Cardiac fibroblast (primary cell): ENCODE results near the gene SLC46A1.

Source experiments
- DNase-seq, 2 donors: peaks; one replicate each; pipeline versions ENCODE4 v3.0.0 to v3.0.0-alpha.2; 2010; ENCODE audit warnings: low read depth in 2 of 2
- H3K4me3 ChIP-seq, 2 donors: replicated peaks in 1 of 2; 1 replicate in 1 of 2; 2 replicates in 1 of 2; pipeline ENCODE4 v1.5.1; 2011; ENCODE audit warnings: low read depth in 2 of 2, low read length in 2 of 2, mild to moderate bottlenecking in 2 of 2, moderate library complexity in 1 of 2
- CTCF ChIP-seq: IDR thresholded peaks from one replicate; pipeline ENCODE4 v1.5.1; 2011; ENCODE audit warnings: low read depth, mild to moderate bottlenecking, low read length, inconsistent platforms

SLC46A1 gene

GRCh38 chr17:28371245-28372202 is 34.5 kb downstream of the SLC46A1 start, which contains the start of gene SARM1:
TSS of gene SARM1 (plus strand) at chr17:28371694. CDS start at chr17:28372033, 339 bp downstream.
- DNase-seq, result peak; percentile 74 to 90
- peak within 1 kb of the TSS; percentile 60 to 63 for H3K4me3 ChIP-seq
- TF ChIP-seq CTCF, result no peak

GRCh38 chr17:28370744-28371103 is 35.3 kb downstream of the SLC46A1 start:
- no peak for DNase-seq
- H3K4me3 ChIP-seq, result peak overlapping the region in 1 of 2 donors; percentile 34

DNA sequence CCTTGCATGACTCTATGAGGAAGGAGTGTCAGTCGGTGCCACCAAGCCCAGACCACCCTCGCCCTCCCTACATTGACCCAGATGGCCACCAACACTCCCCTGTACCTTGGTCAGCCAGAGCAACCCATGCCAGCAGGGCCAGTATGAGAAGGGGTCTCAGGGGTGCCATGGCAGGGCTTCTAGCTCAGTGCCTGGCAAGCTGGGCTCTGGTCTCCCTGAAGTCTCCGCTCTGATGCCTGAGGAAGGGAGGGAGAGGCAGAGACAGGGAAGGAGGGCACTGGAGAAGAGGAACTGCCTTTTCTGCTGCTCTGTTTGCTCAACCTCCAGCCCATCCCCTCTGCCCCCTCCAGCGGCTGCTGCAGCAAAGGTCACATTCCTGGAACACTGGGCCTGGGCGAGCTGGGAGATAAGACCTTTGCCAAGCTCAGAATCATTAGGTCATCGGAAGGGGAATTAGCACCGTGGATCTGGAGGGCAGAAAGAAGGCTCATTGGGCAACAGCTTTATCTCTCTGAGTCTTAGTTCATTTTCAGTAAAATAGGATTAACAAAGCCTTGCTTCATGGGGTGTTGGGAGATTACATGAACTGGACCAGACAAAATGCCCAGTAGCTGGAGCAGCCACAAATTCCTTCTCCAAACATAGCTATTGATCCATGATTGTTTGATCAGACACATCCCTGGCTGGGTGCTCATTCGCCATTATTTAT is 35.8 kb downstream of the SLC46A1 start, which contains the start of gene VTN:
TSS of gene VTN (minus strand) at position 273 of the 709 bp plus-strand sequence. CDS start at position 169, 104 bp downstream.
- H3K4me3 ChIP-seq, result peak within 1 kb of the TSS; percentile 34 to 63
- TF ChIP-seq CTCF, result no peak
- DNase-seq, result peak in 1 of 2 donors; percentile 88

More at GRCh38 chr17:28370744-28371103, 35.3 kb downstream of the SLC46A1 start:
- TF ChIP-seq CTCF, result no peak

DNA sequence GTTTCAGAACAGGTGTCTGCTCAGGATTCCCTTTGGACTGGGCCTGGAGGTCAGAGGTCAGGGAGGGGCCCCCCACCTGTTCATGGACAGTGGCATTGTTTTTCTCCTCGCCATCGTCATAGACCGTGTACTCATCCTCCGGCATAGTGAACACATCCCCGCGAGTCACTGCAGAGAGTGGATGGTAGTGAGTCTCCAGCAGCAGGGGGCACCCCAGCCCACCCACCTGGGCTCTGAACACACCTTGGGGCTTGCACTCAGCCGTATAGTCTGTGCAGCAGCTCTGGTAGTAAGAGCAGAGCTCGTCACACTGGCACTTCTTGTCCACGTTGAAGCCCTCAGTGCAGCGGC is 36.4 kb downstream of the SLC46A1 start:
- no peak for DNase-seq
- no peak overlapping the region for H3K4me3 ChIP-seq
- no peak for TF ChIP-seq CTCF

- no peak for DNase-seq
- H3K4me3 ChIP-seq, result no peak overlapping the region
- TF ChIP-seq CTCF, result no peak
Observed at GRCh38 chr17:28368915-28369683, 36.9 kb downstream of the SLC46A1 start.

- no peak for TF ChIP-seq CTCF
- no peak overlapping the region for H3K4me3 ChIP-seq
- DNase-seq, result no peak
Observed at GRCh38 chr17:28368306-28368831, 37.6 kb downstream of the SLC46A1 start.
